ENCODE results near the gene PTPN4. TPM values are rescaled to one million over a fixed set of nuclear protein-coding genes. Genes with fewer than 3 reads are reported as not detected.

The PTPN4 gene
- total and polyA plus RNA-seq, 2 of the 8 experiments (the other 6 are each of a cell fraction or from before 2014, with no cell fraction given) = 28.5 to 105 TPM

DNA sequence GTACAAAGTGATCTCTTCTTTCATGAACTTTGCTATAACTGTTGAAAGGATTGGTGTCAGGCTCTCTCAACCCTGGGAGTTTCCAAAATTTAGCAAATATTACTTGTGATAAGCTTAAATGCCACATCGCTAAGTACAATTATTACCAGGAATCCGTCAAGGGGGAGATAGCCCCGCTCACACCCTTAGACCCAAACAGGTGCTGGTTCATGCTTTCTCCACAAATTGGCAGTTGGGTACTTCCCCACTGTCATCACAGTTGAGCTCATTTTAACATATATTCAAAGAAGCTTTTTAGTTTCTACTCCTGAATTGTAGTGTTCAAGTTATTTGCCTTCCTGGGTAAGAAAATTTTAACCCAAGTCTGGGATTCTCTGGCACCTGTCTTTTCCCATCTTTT is 223.4 kb downstream of the PTPN4 start (continued):
- TF ChIP-seq, protein P1, sequence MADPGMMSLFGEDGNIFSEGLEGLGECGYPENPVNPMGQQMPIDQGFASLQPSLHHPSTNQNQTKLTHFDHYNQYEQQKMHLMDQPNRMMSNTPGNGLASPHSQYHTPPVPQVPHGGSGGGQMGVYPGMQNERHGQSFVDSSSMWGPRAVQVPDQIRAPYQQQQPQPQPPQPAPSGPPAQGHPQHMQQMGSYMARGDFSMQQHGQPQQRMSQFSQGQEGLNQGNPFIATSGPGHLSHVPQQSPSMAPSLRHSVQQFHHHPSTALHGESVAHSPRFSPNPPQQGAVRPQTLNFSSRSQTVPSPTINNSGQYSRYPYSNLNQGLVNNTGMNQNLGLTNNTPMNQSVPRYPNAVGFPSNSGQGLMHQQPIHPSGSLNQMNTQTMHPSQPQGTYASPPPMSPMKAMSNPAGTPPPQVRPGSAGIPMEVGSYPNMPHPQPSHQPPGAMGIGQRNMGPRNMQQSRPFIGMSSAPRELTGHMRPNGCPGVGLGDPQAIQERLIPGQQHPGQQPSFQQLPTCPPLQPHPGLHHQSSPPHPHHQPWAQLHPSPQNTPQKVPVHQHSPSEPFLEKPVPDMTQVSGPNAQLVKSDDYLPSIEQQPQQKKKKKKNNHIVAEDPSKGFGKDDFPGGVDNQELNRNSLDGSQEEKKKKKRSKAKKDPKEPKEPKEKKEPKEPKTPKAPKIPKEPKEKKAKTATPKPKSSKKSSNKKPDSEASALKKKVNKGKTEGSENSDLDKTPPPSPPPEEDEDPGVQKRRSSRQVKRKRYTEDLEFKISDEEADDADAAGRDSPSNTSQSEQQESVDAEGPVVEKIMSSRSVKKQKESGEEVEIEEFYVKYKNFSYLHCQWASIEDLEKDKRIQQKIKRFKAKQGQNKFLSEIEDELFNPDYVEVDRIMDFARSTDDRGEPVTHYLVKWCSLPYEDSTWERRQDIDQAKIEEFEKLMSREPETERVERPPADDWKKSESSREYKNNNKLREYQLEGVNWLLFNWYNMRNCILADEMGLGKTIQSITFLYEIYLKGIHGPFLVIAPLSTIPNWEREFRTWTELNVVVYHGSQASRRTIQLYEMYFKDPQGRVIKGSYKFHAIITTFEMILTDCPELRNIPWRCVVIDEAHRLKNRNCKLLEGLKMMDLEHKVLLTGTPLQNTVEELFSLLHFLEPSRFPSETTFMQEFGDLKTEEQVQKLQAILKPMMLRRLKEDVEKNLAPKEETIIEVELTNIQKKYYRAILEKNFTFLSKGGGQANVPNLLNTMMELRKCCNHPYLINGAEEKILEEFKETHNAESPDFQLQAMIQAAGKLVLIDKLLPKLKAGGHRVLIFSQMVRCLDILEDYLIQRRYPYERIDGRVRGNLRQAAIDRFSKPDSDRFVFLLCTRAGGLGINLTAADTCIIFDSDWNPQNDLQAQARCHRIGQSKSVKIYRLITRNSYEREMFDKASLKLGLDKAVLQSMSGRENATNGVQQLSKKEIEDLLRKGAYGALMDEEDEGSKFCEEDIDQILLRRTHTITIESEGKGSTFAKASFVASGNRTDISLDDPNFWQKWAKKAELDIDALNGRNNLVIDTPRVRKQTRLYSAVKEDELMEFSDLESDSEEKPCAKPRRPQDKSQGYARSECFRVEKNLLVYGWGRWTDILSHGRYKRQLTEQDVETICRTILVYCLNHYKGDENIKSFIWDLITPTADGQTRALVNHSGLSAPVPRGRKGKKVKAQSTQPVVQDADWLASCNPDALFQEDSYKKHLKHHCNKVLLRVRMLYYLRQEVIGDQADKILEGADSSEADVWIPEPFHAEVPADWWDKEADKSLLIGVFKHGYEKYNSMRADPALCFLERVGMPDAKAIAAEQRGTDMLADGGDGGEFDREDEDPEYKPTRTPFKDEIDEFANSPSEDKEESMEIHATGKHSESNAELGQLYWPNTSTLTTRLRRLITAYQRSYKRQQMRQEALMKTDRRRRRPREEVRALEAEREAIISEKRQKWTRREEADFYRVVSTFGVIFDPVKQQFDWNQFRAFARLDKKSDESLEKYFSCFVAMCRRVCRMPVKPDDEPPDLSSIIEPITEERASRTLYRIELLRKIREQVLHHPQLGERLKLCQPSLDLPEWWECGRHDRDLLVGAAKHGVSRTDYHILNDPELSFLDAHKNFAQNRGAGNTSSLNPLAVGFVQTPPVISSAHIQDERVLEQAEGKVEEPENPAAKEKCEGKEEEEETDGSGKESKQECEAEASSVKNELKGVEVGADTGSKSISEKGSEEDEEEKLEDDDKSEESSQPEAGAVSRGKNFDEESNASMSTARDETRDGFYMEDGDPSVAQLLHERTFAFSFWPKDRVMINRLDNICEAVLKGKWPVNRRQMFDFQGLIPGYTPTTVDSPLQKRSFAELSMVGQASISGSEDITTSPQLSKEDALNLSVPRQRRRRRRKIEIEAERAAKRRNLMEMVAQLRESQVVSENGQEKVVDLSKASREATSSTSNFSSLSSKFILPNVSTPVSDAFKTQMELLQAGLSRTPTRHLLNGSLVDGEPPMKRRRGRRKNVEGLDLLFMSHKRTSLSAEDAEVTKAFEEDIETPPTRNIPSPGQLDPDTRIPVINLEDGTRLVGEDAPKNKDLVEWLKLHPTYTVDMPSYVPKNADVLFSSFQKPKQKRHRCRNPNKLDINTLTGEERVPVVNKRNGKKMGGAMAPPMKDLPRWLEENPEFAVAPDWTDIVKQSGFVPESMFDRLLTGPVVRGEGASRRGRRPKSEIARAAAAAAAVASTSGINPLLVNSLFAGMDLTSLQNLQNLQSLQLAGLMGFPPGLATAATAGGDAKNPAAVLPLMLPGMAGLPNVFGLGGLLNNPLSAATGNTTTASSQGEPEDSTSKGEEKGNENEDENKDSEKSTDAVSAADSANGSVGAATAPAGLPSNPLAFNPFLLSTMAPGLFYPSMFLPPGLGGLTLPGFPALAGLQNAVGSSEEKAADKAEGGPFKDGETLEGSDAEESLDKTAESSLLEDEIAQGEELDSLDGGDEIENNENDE (IDR thresholded peaks at IDR 0.05; ENCODE audit: insufficient replicate concordance, low read length) = no peak
- TF ChIP-seq ATF2 (IDR thresholded peaks at IDR 0.05; ENCODE audit: low read length) = no peak
- no peak for TF ChIP-seq CBX5 (IDR thresholded peaks at IDR 0.05; ENCODE audit: low read depth, low read length)
- TF ChIP-seq, protein P2, sequence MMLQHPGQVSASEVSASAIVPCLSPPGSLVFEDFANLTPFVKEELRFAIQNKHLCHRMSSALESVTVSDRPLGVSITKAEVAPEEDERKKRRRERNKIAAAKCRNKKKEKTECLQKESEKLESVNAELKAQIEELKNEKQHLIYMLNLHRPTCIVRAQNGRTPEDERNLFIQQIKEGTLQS (IDR thresholded peaks at IDR 0.05; ENCODE audit: insufficient read depth, low read depth, low read length) = no peak
- no peak for TF ChIP-seq SIRT6 (IDR thresholded peaks at IDR 0.05; ENCODE audit: low read length)
- TF ChIP-seq KDM1A (IDR thresholded peaks at IDR 0.05; ENCODE audit: borderline replicate concordance, low read length) = no peak
- no peak for TF ChIP-seq POLR2AphosphoS5 (IDR thresholded peaks at IDR 0.05; ENCODE audit: low read depth, low read length)
- TF ChIP-seq SP2 (IDR thresholded peaks at IDR 0.05; ENCODE audit: low read length) = no peak
- TF ChIP-seq BCL11A (IDR thresholded peaks at IDR 0.05; ENCODE audit: low read depth in 2 of 2, low read length in 2 of 2) = no peak
- no peak for TF ChIP-seq JUN (IDR thresholded peaks at IDR 0.05; ENCODE audit: low read depth, low read length)

All from H1 (cell line).